Activated CD8-positive, alpha-beta T cell treated with anti-CD3 and anti-CD28 coated beads for 36 hours (primary cell): ENCODE results near the gene GGT7. TPM values are rescaled to one million over a fixed set of nuclear protein-coding genes. Genes with fewer than 3 reads are reported as not detected.

Source experiments
- ATAC-seq: fragments of 200-7000 bp; cut with Tn5 transposase; one replicate; pipeline ENCODE4 v1.10.0; 2021; ENCODE audit warnings: mild to moderate bottlenecking, moderate library complexity
- CTCF ChIA-PET: fragments of 350-600 bp; sonication (Branson Sonifier 250); formaldehyde crosslinking; loops from one replicate; lab custom pipeline; 2021; ENCODE audit warnings: antibody characterized with exemption; lab: Charles Lee
- POLR2A ChIA-PET: fragments of 350-600 bp; sonication (Branson Sonifier 250); formaldehyde crosslinking; loops from one replicate; lab custom pipeline; 2021; ENCODE audit warnings: antibody characterized with exemption; lab: Charles Lee
- DNase-seq: peaks from one replicate; pipeline ENCODE4 v3.0.0-alpha.2; 2020
- H3K27ac Mint-ChIP-seq: one replicate; pipeline ENCODE4 v1.8.0; 2021; ENCODE audit warnings: mild to moderate bottlenecking, mixed read lengths
- H3K27me3 Mint-ChIP-seq: one replicate; pipeline ENCODE4 v1.8.0; 2021; ENCODE audit warnings: mixed read lengths
- H3K36me3 Mint-ChIP-seq: one replicate; pipeline ENCODE4 v1.8.0; 2021; ENCODE audit warnings: low read depth, mixed read lengths
- H3K4me1 Mint-ChIP-seq: one replicate; pipeline ENCODE4 v1.8.0; 2021; ENCODE audit warnings: low read depth, mixed read lengths
- H3K4me3 Mint-ChIP-seq: one replicate; pipeline ENCODE4 v1.8.0; 2021; ENCODE audit warnings: mild to moderate bottlenecking, moderate library complexity, mixed read lengths
- H3K9me3 Mint-ChIP-seq: one replicate; pipeline ENCODE4 v1.8.0; 2021; ENCODE audit warnings: mixed read lengths
- intact Hi-C: fragments of 100-400 bp; cut with micrococcal nuclease; formaldehyde crosslinking; loops from one replicate; pipeline ENCODE4 v1.10.0; 2022
- total RNA-seq, 2 experiments: library from RNA; stranded (reverse); gene quantifications; one replicate each; pipeline ENCODE4 v1.2.3, GENCODE V29; 2021
- TF ChIP-seq, protein P1 (sequence below): fragments of 200-600 bp; IDR thresholded peaks from one replicate; pipeline ENCODE4 v1.8.0; 2022; ENCODE audit warnings: antibody characterized with exemption, mild to moderate bottlenecking

GGT7 gene
- total RNA-seq, 2 experiments from 2014 or later, result 13.2 to 14.2 TPM

DNA sequence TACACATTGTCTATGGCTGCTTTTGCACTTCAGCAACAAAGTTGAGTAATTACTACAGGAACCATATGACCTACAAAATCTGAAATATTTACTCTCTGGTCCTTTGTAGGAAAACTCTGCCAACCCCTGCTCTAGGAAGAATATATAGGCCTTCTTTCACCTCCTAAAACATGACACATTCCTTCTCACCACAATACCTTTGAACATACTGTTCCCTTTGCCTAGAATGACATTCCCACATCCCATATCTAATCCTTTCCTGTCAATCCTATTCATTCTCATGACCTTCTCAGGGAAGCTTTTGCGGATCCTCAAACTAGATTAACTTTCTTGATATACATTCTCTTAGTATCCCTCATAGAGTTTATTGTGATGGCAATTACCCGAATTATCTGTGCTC is 29.2 kb downstream of the GGT7 start:
- Mint-ChIP-seq H3K27me3 (no peaks in the 10 kb centered on the region), H3K4me3 (no peak overlapping the region), H3K9me3 (no peaks in the 10 kb centered on the region), H3K36me3 (peaks cover 2% of the 10 kb centered on the region), H3K27ac (no peak overlapping the region), H3K4me1 (no peaks in the 10 kb centered on the region)
- intact Hi-C loops, result no loop called here
- ATAC-seq (no peak), DNase-seq (no peak)
- ChIA-PET POLR2A (interaction anchor here (0.6 kb wide), 2 partner anchors 139 to 221 kb away, joined by 3 to 4 read pairs; partner anchors contain the start of gene TP53INP2), CTCF (no interaction called here)
- TF ChIP-seq, protein P1, sequence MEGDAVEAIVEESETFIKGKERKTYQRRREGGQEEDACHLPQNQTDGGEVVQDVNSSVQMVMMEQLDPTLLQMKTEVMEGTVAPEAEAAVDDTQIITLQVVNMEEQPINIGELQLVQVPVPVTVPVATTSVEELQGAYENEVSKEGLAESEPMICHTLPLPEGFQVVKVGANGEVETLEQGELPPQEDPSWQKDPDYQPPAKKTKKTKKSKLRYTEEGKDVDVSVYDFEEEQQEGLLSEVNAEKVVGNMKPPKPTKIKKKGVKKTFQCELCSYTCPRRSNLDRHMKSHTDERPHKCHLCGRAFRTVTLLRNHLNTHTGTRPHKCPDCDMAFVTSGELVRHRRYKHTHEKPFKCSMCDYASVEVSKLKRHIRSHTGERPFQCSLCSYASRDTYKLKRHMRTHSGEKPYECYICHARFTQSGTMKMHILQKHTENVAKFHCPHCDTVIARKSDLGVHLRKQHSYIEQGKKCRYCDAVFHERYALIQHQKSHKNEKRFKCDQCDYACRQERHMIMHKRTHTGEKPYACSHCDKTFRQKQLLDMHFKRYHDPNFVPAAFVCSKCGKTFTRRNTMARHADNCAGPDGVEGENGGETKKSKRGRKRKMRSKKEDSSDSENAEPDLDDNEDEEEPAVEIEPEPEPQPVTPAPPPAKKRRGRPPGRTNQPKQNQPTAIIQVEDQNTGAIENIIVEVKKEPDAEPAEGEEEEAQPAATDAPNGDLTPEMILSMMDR, result no peak

DNA sequence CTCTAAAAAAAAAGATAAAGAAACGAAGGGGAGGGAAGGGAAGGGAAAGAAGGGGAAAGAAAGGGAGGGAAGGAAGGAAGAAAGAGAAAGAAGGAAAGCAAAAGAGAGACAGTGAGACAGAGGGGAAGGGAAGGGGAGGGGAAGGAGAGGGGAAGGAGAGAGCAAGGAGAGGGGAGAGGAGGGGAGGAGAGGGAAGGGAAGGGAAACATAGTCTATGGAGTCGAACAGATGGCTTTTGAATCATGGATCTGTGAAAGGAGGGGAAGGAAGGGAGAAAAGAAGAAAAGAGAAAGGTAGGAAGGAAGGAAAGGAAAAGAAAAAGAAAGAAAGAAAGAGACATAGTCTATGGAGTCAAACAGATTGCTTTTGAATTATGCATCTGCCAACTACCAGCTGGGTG is 30.5 kb downstream of the GGT7 start:
- ChIA-PET CTCF (no interaction called here), POLR2A (no interaction called here)
- Mint-ChIP-seq H3K36me3 (no peaks in the 10 kb centered on the region), H3K27ac (no peak overlapping the region), H3K27me3 (no peaks in the 10 kb centered on the region), H3K9me3 (no peaks in the 10 kb centered on the region), H3K4me1 (no peaks in the 10 kb centered on the region), H3K4me3 (no peak overlapping the region)
- intact Hi-C loops, result no loop called here
- no peak for DNase-seq
- TF ChIP-seq, protein P1, result no peak
- ATAC-seq, result no peak

DNA sequence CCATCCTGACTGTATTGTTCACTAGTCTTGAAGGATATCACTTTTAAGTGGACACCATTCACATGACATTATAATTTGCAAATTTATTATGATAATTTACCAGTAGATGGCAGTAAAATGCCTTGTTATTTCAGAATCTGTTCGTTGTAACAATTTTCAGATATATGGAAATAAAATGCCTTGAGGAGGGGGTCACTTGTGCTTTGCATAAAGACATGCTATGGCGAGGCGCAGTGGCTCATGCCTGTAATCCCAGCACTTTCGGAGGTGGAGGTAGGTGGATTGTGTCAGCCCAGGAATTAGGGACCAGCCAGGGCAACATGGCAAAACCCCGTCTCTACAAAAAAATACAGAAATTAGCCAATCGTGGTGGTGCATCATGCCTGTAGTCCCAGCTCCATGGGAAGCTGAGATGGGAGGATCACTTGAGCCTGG is 38.2 kb downstream of the GGT7 start:
- ChIA-PET POLR2A (interaction anchor here (0.7 kb wide), 1 partner anchor 41 kb away, joined by 3 read pairs; no protein-coding TSS in a partner anchor), CTCF (interaction anchor here (0.7 to 1.8 kb wide), 6 partner anchors 9 to 261 kb away, joined by 3 to 5 read pairs (median 3); partner anchors contain the start of genes GSS, MYH7B and NCOA6)
- H3K9me3 Mint-ChIP-seq, result no peaks in the 10 kb centered on the region
- H3K27me3 Mint-ChIP-seq, result peaks cover 15% of the 10 kb centered on the region
- TF ChIP-seq, protein P1, result peak; percentile 59
- ATAC-seq (peak; percentile 37), DNase-seq (no peak)
- H3K4me3 Mint-ChIP-seq, result no peak overlapping the region
- no peak overlapping the region for H3K27ac Mint-ChIP-seq
- no peaks in the 10 kb centered on the region for H3K36me3 Mint-ChIP-seq
- H3K4me1 Mint-ChIP-seq, result no peaks in the 10 kb centered on the region
- intact Hi-C loops, result loop anchor here (5.0 to 10.0 kb wide), 2 partner anchors 123 to 370 kb away; partner anchors contain the start of genes GSS and MYH7B

DNA sequence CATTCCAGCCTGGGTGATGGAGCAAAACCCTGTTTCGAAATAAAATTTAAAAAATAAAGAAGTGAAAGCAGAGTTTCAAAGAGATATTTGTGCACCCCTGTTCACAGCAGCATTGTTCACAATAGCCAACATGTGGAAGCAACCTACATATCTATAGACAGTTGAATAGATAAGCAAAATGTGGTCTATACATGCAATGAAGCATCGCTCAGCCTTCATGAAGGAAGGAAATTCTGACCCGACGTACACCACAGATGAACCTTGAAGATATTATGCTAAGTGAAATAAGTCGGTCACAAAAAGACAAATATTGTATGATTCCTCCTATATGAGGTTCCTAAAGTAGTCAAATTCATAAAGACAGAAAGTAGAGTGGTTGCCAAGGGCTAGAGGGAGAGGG is 40.7 kb downstream of the GGT7 start:
- no peak overlapping the region for H3K27ac Mint-ChIP-seq
- no peaks in the 10 kb centered on the region for H3K4me1 Mint-ChIP-seq
- ChIA-PET POLR2A (no interaction called here), CTCF (interaction anchor here (0.8 to 1.4 kb wide), 2 partner anchors 62 to 437 kb away, joined by 3 read pairs; no protein-coding TSS in a partner anchor)
- intact Hi-C loops, result loop anchor here (5.0 to 10.0 kb wide), 2 partner anchors 125 to 373 kb away; partner anchors contain the start of genes GSS and MYH7B
- ATAC-seq (no peak), DNase-seq (no peak)
- no peak overlapping the region for H3K4me3 Mint-ChIP-seq
- no peaks in the 10 kb centered on the region for H3K36me3 Mint-ChIP-seq
- peaks cover 15% of the 10 kb centered on the region for H3K27me3 Mint-ChIP-seq
- TF ChIP-seq, protein P1, result no peak
- no peaks in the 10 kb centered on the region for H3K9me3 Mint-ChIP-seq

DNA sequence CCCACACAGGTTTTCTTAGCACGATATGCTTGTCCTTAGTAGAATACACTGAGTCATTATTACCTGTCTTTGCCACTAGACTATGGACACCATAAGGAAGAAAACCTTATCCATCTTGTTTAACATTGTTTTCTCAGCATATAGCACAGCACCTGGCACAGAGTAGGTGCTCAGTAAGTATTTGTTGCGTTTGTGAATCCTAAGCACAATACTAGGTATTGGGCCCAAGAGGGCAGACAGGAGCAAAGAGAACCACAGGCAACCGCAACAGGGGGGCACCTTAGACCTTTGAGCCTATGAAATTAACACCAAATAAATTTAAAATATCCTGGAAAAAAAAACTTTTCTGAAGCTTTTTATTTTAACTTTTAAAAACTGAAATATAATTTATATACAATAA is 43.5 kb downstream of the GGT7 start:
- ATAC-seq, result no peak
- peaks cover 12% of the 10 kb centered on the region for H3K27me3 Mint-ChIP-seq
- peaks cover 10% of the 10 kb centered on the region for H3K4me1 Mint-ChIP-seq
- intact Hi-C loops, result no loop called here
- ChIA-PET CTCF (interaction anchor here (1.4 to 1.6 kb wide), 2 partner anchors 18 to 45 kb away, joined by 3 to 4 read pairs; no protein-coding TSS in a partner anchor), POLR2A (no interaction called here)
- H3K27ac Mint-ChIP-seq, result no peak overlapping the region
- H3K36me3 Mint-ChIP-seq, result no peaks in the 10 kb centered on the region
- TF ChIP-seq, protein P1, result no peak
- DNase-seq, result no peak
- no peaks in the 10 kb centered on the region for H3K9me3 Mint-ChIP-seq
- H3K4me3 Mint-ChIP-seq, result no peak overlapping the region
